ENCODE measurements around the gene DENND11.

The DENND11 gene

GRCh38 chr7:141676618-141677017, 25.3 kb downstream of the DENND11 start:
- DNase-seq, result no peak

- no peak for DNase-seq
Measured at GRCh38 chr7:141675436-141676215, 26.3 kb downstream of the DENND11 start.

GRCh38 chr7:141674702-141675101, 27.3 kb downstream of the DENND11 start:
- DNase-seq, result no peak

GRCh38 chr7:141674171-141674671, 27.7 kb downstream of the DENND11 start:
- no peak for DNase-seq

GRCh38 chr7:141673346-141673745, 28.6 kb downstream of the DENND11 start:
- no peak for DNase-seq

- no peak for DNase-seq
Measured at GRCh38 chr7:141671705-141672496, 30.1 kb downstream of the DENND11 start.

- DNase-seq, result no peak
Measured at GRCh38 chr7:141668853-141669252, 33.1 kb downstream of the DENND11 start.

GRCh38 chr7:141666071-141666470, 35.9 kb downstream of the DENND11 start:
- no peak for DNase-seq

GRCh38 chr7:141665208-141666035, 36.5 kb downstream of the DENND11 start:
- DNase-seq, result no peak

- no peak for DNase-seq
Measured at GRCh38 chr7:141664450-141664849, 37.5 kb downstream of the DENND11 start.

GRCh38 chr7:141663081-141663849, 38.7 kb downstream of the DENND11 start:
- DNase-seq, result no peak

GRCh38 chr7:141660259-141660658, 41.7 kb downstream of the DENND11 start:
- no peak for DNase-seq

- no peak for DNase-seq
Measured at GRCh38 chr7:141659501-141659900, 42.5 kb downstream of the DENND11 start.

GRCh38 chr7:141654551-141654950, 47.4 kb downstream of the DENND11 start:
- peak; percentile 27 to 72 for DNase-seq

GRCh38 chr7:141652691-141653090, 49.3 kb downstream of the DENND11 start:
- DNase-seq, result no peak
